ENCODE data around the gene CDHR4.
"Not testable (repeated sequence)": the region's sequence is repeated elsewhere in the genome, so short reads cannot be mapped to it uniquely, and the experiment has no call there.

CDHR4 gene

DNA sequence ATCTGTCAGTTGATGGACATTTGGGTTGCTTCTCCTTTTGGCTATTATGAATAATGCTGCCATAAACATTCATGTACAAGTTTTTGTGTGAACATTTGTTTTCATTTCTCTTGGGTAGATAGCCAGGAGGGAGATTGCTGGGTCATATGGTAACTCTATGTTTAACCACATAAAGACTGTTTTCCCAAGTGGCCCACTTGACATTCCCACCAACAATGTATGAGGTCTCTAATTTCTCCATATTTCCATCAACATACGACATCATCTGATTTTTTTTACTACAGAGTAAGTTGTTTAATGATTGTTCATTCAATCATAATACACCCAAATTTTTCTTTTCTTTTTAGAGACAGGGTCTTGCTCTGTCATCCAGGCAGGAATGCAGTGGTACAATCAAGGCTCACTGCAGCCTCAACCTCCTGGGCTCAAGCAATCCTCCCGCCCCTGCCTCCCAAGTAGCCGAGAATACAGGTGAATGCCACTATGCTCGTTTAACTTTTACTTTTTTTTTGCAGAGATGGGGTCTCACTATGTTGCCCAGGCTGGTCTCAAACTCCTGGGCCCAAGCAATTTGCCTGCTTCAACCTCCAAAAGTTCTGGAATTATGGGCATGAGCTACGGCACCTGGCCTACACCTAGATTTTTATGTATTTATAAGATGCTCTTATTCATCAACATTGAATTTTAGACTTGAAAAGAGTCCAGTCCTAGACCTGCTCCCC is 20.2 kb downstream of the CDHR4 start:
- no peak for DNase-seq

- DNase-seq: not testable (repeated sequence)
These were observed 23.6 kb downstream of the CDHR4 start for GRCh38 chr3:49776101-49776500.

GRCh38 chr3:49775538-49775937 is 24.1 kb downstream of the CDHR4 start:
- no peak for DNase-seq

DNA sequence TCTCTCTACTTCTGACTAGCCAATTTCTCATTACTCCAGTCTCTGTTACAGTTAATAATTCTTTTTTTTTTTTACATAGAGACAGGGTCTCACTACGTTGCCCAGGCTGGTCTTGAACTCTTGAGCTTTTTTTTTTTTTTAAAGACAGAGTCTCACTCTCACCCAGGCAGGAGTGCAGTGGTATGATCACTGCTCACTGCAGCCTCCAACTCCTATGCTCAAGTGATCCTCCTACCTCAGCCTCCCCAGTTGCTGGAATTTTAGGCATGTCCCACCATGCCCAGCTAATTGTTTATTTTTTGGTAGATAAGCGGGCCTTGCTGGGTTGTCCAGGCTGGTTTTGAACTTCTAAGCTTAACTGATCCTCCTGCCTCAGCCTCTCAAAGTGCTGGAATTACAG is 27.0 kb downstream of the CDHR4 start:
- DNase-seq: no peak

DNA sequence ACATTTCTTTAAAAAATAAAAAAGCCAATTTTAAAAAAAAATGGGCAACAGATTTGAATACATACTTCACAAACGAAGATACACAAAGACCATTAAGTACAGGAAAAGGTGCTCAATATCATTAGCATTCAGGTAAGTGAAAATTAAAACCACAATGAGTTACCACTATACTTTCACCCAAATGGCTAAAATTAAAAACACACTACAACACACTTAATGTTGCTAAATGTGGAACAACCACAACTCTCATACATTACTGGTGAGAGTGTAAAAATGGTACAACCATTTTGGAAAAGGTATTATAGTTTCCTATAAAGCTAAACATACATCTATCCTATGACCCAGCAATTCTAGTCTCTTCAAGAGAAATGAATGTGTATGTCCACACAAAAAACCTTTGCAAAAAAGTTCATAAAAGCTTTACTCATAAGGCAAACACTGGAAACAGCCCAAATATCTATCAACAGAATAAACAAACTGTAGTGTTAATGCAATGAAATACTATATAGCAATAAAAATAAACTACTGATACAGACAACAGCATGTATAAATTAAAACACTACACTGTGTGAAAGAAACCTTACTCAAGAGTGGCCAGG is 28.2 kb downstream of the CDHR4 start:
- DNase-seq: no peak

DNA sequence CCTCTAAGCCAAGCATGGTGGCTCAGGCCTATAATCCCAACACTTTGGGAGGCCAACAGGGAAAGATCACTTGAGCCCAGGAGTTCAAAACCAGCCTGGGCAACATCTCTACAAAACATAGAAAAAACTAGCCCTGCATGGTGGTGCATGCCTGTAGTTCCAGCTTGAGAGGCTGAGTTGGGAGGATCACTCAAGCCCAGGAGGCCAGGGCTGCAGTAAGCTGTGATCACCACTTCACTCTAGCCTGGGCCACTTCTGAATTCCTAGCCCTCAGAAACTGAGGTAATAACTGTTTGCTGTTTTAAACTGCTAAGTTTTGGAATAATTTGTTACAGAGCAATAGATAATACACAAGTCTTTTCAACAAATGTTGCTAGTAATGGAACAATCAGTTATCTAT is 29.7 kb downstream of the CDHR4 start:
- DNase-seq: no peak

GRCh38 chr3:49769286-49769915 is 30.3 kb downstream of the CDHR4 start:
- no peak for DNase-seq

- DNase-seq: no peak
These were observed 35.7 kb downstream of the CDHR4 start for GRCh38 chr3:49763981-49764380.

DNA sequence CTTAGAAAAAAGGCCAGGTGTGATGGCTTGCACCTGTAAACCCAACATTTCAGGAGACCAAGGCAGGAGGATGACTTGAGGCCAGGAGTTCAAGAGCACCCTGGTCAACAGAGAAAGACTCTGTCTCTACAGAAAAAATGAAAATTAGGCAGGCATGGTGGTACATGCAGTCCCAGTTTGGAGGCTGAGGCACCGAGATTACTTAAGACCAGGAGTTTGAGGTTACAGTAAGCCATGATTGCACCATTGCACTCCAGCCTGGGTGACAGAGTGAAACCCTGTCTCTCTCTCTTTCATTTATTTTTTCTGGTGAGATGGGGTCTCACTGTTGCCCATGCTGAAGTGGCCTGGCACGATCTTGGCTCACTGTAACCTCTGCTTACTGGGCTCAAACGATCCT is 38.0 kb downstream of the CDHR4 start:
- no peak for DNase-seq

DNA sequence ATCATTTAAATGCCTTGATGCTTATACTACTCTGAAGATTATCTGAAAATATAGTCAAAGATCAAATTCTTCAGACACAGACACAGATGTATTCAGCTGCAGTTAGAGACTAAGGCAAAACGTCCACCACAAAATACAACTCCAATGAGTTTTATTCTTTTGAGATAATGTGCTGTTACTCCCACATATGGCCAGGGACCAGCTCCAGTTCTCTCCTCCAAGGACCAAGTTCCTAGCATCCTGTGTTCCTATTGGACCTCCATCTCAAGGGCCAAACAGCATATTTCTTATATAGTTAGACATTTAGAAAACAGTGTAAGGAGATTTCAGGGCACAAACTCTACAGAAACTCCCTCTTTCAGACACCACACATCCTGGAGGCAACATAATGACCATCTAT is 40.4 kb downstream of the CDHR4 start:
- DNase-seq: no peak

- DNase-seq: no peak
These were observed 42.5 kb downstream of the CDHR4 start for GRCh38 chr3:49757197-49757596.

- DNase-seq: no peak
These were observed 43.6 kb downstream of the CDHR4 start for GRCh38 chr3:49756036-49756435.

- no peak for DNase-seq
These were observed 45.1 kb downstream of the CDHR4 start for GRCh38 chr3:49754536-49754935.

DNA sequence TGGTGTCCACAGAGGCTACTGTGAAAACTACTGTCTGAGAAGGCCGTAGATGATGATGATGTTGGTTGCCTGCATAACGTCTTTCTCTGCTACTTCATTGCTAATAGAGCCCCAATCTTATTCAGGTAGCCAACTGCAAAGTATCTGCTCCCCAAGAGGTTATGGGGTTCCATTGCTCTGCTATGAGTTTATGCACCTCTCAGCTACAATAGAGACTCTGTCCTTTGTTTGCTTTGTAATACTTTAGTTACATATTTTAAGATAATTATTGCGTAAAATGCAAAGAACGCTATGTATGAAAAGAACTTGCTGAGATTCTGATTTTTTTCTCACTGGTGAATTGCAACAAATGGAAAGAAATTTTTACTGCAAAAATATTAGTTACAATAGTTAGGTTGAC is 48.2 kb downstream of the CDHR4 start:
- no peak for DNase-seq

DNA sequence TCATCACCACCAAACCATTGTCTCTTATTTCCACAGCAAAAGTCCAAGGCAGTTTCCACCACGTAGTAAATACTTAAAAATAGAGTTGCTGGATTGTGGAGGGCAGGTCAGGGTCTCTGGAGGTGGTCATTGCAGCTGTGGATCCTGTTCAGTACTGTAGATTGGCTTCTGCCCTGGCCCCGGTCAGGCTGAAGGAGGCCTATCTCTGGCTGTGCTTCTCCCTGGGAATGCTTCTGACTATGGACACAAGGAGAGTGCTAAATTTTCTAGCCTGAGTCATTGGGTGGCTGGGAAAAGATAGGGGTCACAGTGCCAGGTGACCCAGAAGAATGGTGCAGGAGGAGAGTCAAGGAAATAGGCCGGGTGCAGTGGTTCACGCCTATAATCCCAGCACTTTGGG is 49.6 kb downstream of the CDHR4 start:
- DNase-seq: no peak

- DNase-seq: not testable (repeated sequence)
These were observed 50.8 kb downstream of the CDHR4 start for GRCh38 chr3:49748874-49749273.

- peak; percentile 38 for DNase-seq
These were observed 51.7 kb downstream of the CDHR4 start for GRCh38 chr3:49747792-49748480.

DNA sequence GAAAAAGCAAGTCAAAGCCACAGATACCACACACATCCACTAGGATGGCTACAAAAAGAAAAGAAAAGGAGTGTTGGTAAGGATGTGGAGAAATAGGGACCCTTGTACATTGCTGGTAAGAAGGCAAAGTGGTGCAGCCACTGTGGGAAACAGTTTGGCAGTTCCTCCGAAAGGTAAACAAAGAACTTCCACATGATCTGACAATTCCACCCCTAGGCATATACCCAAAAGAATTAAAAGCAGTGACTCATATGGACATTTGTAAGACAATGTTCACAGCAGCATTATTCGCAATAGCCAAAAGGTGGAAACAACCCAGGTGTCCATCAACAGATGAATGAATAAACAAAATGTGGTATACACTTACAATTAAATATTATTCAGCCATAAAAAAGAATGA is 53.7 kb downstream of the CDHR4 start:
- peak; percentile 9 for DNase-seq
